Measurements from ENCODE around the gene TMEM186. TPM values are rescaled to one million over a fixed set of nuclear protein-coding genes. Genes with fewer than 3 reads are reported as not detected.
"Not testable (repeated sequence)": the region's sequence is repeated elsewhere in the genome, so short reads cannot be mapped to it uniquely, and the experiment has no call there.

Gene TMEM186
- total RNA-seq: 10 to 100 TPM; 10.3 to 12.1 TPM
- long read RNA-seq, partial matches to known transcripts: 0 of 8 reads
- long read RNA-seq, other reads (novel, unspliced or antisense): 4 of 8 reads

GRCh38 chr16:8797364-8798173, at the start of gene TMEM186, which contains the start of gene PMM2:
Gene TMEM186, minus strand, starts transcription at chr16:8797639. Its CDS starts 25 bp downstream, at chr16:8797614.
Gene PMM2, plus strand, starts transcription at chr16:8797839. Its CDS starts 44 bp downstream, at chr16:8797883.
- ATAC-seq (peak; percentile 99 to 100), DNase-seq (peak; percentile 98)
- intact Hi-C loops (cut with DNase I): loop anchor here in 1 of 2 donors (10.0 kb wide), 2 partner anchors 87 to 223 kb away; partner anchors contain the start of gene LITAFD

GRCh38 chr16:8847145-8847544, 49.7 kb upstream of the TMEM186 start:
- no peak for ATAC-seq
- intact Hi-C loops (cut with DNase I): no loop called here
- no peak for DNase-seq

GRCh38 chr16:8846401-8846932, 49.0 kb upstream of the TMEM186 start:
- ATAC-seq: no peak
- no peak for DNase-seq
- intact Hi-C loops (cut with DNase I): no loop called here

GRCh38 chr16:8845699-8846298, 48.4 kb upstream of the TMEM186 start:
- DNase-seq (no peak), ATAC-seq (no peak)
- intact Hi-C loops (cut with DNase I): no loop called here

GRCh38 chr16:8843296-8843695, 45.9 kb upstream of the TMEM186 start:
- ATAC-seq; DNase-seq; intact Hi-C loops (cut with DNase I): not testable (repeated sequence)

GRCh38 chr16:8842016-8842415, 44.6 kb upstream of the TMEM186 start:
- ATAC-seq; intact Hi-C loops (cut with DNase I); DNase-seq: not testable (repeated sequence)

GRCh38 chr16:8837594-8837993, 40.2 kb upstream of the TMEM186 start:
- DNase-seq; intact Hi-C loops (cut with DNase I); ATAC-seq: not testable (repeated sequence)

- DNase-seq; ATAC-seq; intact Hi-C loops (cut with DNase I): not testable (repeated sequence)
Observed at GRCh38 chr16:8836797-8837196, 39.4 kb upstream of the TMEM186 start.

- no peak for ATAC-seq
- intact Hi-C loops (cut with DNase I): no loop called here
- no peak for DNase-seq
Observed at GRCh38 chr16:8832717-8833105, 35.3 kb upstream of the TMEM186 start.

- no peak for ATAC-seq
- DNase-seq: no peak
- intact Hi-C loops (cut with DNase I): no loop called here
Observed at GRCh38 chr16:8831871-8832716, 34.7 kb upstream of the TMEM186 start.

- intact Hi-C loops (cut with DNase I): no loop called here
- ATAC-seq (no peak), DNase-seq (no peak)
Observed at GRCh38 chr16:8831450-8831849, 34.0 kb upstream of the TMEM186 start.

GRCh38 chr16:8828541-8829165, 31.2 kb upstream of the TMEM186 start:
- DNase-seq (no peak), ATAC-seq (no peak)
- intact Hi-C loops (cut with DNase I): no loop called here

GRCh38 chr16:8826278-8826879, 28.9 kb upstream of the TMEM186 start:
- DNase-seq (no peak), ATAC-seq (no peak)
- intact Hi-C loops (cut with DNase I): no loop called here

- DNase-seq: no peak
- intact Hi-C loops (cut with DNase I): no loop called here
Observed at GRCh38 chr16:8822403-8822802, 25.0 kb upstream of the TMEM186 start.

GRCh38 chr16:8819411-8820034, 22.1 kb upstream of the TMEM186 start:
- ATAC-seq: no peak
- intact Hi-C loops (cut with DNase I): no loop called here
- no peak for DNase-seq

More at GRCh38 chr16:8822403-8822802, 25.0 kb upstream of the TMEM186 start:
- ATAC-seq: no peak

- ATAC-seq (peak; percentile 54 to 79), DNase-seq (no peak)
- intact Hi-C loops (cut with DNase I): no loop called here
Observed at GRCh38 chr16:8818504-8819270, 21.2 kb upstream of the TMEM186 start.
